Smooth muscle cell (in vitro differentiated cells): ENCODE results near the gene DNAJC2. TPM values are rescaled to one million over a fixed set of nuclear protein-coding genes. Genes with fewer than 3 reads are reported as not detected.
A peak's percentile ranks its signal among the peaks of the same experiment; 100 is the strongest.

Experiments
- DNase-seq: peaks from one replicate; lab custom pipeline; 2025; ENCODE audit not compliant: unreplicated experiment; lab: John Stamatoyannopoulos, UW
- H2AFZ ChIP-seq: fragments of 200-600 bp; sonication (generic); 2 replicates; pipeline ENCODE4 v1.6.0; 2016; ENCODE audit warnings: antibody characterized with exemption, low read depth, mild to moderate bottlenecking
- H3F3A ChIP-seq: fragments of 200-600 bp; sonication (generic); 2 replicates; pipeline ENCODE4 v1.6.0; 2017; ENCODE audit warnings: antibody characterized with exemption, low read depth
- H3K27ac ChIP-seq: fragments of 200-600 bp; sonication (generic); 2 replicates; pipeline ENCODE4 v1.5.1; 2016; ENCODE audit warnings: low read depth, mild to moderate bottlenecking
- H3K27me3 ChIP-seq: fragments of 200-600 bp; sonication (generic); 2 replicates; pipeline ENCODE4 v1.6.1; 2016; ENCODE audit warnings: low read depth, mild to moderate bottlenecking
- H3K36me3 ChIP-seq: fragments of 200-600 bp; sonication (generic); 2 replicates; pipeline ENCODE4 v1.5.1; 2016; ENCODE audit warnings: low read depth
- H3K4me1 ChIP-seq: fragments of 200-600 bp; sonication (generic); 2 replicates; pipeline ENCODE4 v1.5.1; 2016; ENCODE audit warnings: low read depth
- H3K4me2 ChIP-seq: fragments of 200-600 bp; sonication (generic); 2 replicates; pipeline ENCODE4 v1.6.0; 2016; ENCODE audit warnings: mild to moderate bottlenecking
- H3K4me3 ChIP-seq: fragments of 200-600 bp; sonication (generic); 2 replicates; pipeline ENCODE4 v1.5.1; 2016; ENCODE audit warnings: mild to moderate bottlenecking
- H3K79me2 ChIP-seq: fragments of 200-600 bp; sonication (generic); 2 replicates; pipeline ENCODE4 v1.6.0; 2016; ENCODE audit warnings: low read depth, mild to moderate bottlenecking
- H3K9ac ChIP-seq: fragments of 200-600 bp; sonication (generic); 2 replicates; pipeline ENCODE4 v1.6.0; 2016; ENCODE audit warnings: low read depth
- H3K9me3 ChIP-seq: fragments of 200-600 bp; sonication (generic); replicated peaks from 2 replicates; pipeline ENCODE4 v1.5.1; 2016; ENCODE audit warnings: low read depth
- H4K20me1 ChIP-seq: fragments of 200-600 bp; sonication (generic); 2 replicates; pipeline ENCODE4 v1.6.0; 2016; ENCODE audit warnings: low read depth
- CTCF ChIP-seq: fragments of 200-600 bp; sonication (generic); IDR thresholded peaks from 2 replicates; pipeline ENCODE4 v1.5.1; 2017; ENCODE audit warnings: borderline replicate concordance, mild to moderate bottlenecking, antibody characterized with exemption; ENCODE audit not compliant: insufficient read depth, poor library complexity, severe bottlenecking
- WGBS: methylation state at CpG from one replicate; pipeline ENCODE4 v1.1.7; 2016; ENCODE audit warnings: low lambda C conversion rate; 5-methylcytosine and 5-hydroxymethylcytosine counted together
- polyA plus RNA-seq: library from polyadenylated mRNA; unstranded; fragments of >200 nt; fragmentation: Nextera tagmentation; extraction: Ambion mirVana; gene quantifications from 2 replicates; pipeline ENCODE4 v1.2.1, GENCODE V29; 2016
- total RNA-seq: library from RNA; depleted of rRNA; stranded (reverse); fragments of >200 nt; gene quantifications from 2 replicates; pipeline ENCODE4 v1.2.3, GENCODE V29; 2014

The DNAJC2 gene
- total RNA-seq = 21.2 and 34.0 TPM in 2 replicates
- polyA plus RNA-seq = 31.1 and 33.6 TPM in 2 replicates

GRCh38 chr7:103344453-103345149 lies at the start of gene DNAJC2:
DNAJC2 (minus strand) TSS chr7:103344767; CDS start chr7:103344622, 145 bp downstream.
- 13% methylated on average over 40 of the region's 43 CpGs for WGBS
- Histone ChIP-seq H3K27ac (peak within 1 kb of the TSS; percentile 79), H3K9ac (peak within 1 kb of the TSS; percentile 94)

GRCh38 chr7:103391976-103392375 lies 47.4 kb upstream of the DNAJC2 start:
- no peak for DNase-seq
- Histone ChIP-seq H3K4me1 (no peaks in the 10 kb centered on the region), H3K9me3 (no peaks in the 10 kb centered on the region), H2AFZ (no peak overlapping the region), H3K79me2 (no peaks in the 10 kb centered on the region), H4K20me1 (no peaks in the 10 kb centered on the region), H3K27me3 (peaks cover 6% of the 10 kb centered on the region), H3F3A (no peaks in the 10 kb centered on the region), H3K36me3 (no peaks in the 10 kb centered on the region), H3K4me2 (no peak overlapping the region), H3K27ac (no peak overlapping the region), H3K4me3 (no peak overlapping the region), H3K9ac (no peak overlapping the region)
- TF ChIP-seq CTCF = no peak
- WGBS = 93% methylated on average over 2 of the region's 2 CpGs

More at GRCh38 chr7:103344453-103345149, at the start of gene DNAJC2:
- Histone ChIP-seq H3K4me1 (peaks cover 31% of the 10 kb centered on the region), H3K27me3 (no peaks in the 10 kb centered on the region), H2AFZ (peak within 1 kb of the TSS; percentile 100), H3K4me2 (peak within 1 kb of the TSS; percentile 92), H3K79me2 (peaks cover 79% of the 10 kb centered on the region), H4K20me1 (peaks cover 15% of the 10 kb centered on the region), H3K36me3 (peaks cover 9% of the 10 kb centered on the region), H3K4me3 (peak within 1 kb of the TSS; percentile 93), H3F3A (no peaks in the 10 kb centered on the region), H3K9me3 (no peaks in the 10 kb centered on the region)
- peak; percentile 31 for DNase-seq
- no peak for TF ChIP-seq CTCF

- H3K36me3 ChIP-seq = no peaks in the 10 kb centered on the region
- no peaks in the 10 kb centered on the region for H4K20me1 ChIP-seq
- H3K4me1 ChIP-seq = no peaks in the 10 kb centered on the region
- H3K27ac ChIP-seq = no peak overlapping the region
- no peak overlapping the region for H3K9ac ChIP-seq
- no peak for DNase-seq
- TF ChIP-seq CTCF = no peak
- H3K4me2 ChIP-seq = no peak overlapping the region
- H2AFZ ChIP-seq = no peak overlapping the region
- peaks cover 6% of the 10 kb centered on the region for H3K27me3 ChIP-seq
- no peak overlapping the region for H3K4me3 ChIP-seq
- H3F3A ChIP-seq = no peaks in the 10 kb centered on the region
- WGBS = 92% methylated on average over 5 of the region's 5 CpGs
- H3K79me2 ChIP-seq = no peaks in the 10 kb centered on the region
- no peaks in the 10 kb centered on the region for H3K9me3 ChIP-seq
Measured at GRCh38 chr7:103391150-103391549, 46.6 kb upstream of the DNAJC2 start.

GRCh38 chr7:103389263-103389662 lies 44.7 kb upstream of the DNAJC2 start:
- Histone ChIP-seq H3K4me1 (no peaks in the 10 kb centered on the region), H2AFZ (no peak overlapping the region), H3K4me2 (no peak overlapping the region), H3F3A (no peaks in the 10 kb centered on the region), H3K27me3 (peaks cover 6% of the 10 kb centered on the region), H3K27ac (no peak overlapping the region), H3K79me2 (no peaks in the 10 kb centered on the region), H3K9ac (no peak overlapping the region), H4K20me1 (no peaks in the 10 kb centered on the region), H3K36me3 (no peaks in the 10 kb centered on the region), H3K9me3 (no peaks in the 10 kb centered on the region), H3K4me3 (no peak overlapping the region)
- no peak for DNase-seq
- no peak for TF ChIP-seq CTCF
- 95% methylated on average over 3 of the region's 3 CpGs for WGBS
